ENCODE results near the gene SBNO2. TPM values are rescaled to one million over a fixed set of nuclear protein-coding genes. Genes with fewer than 3 reads are reported as not detected.

The SBNO2 gene
- total and polyA plus RNA-seq, 9 of the 15 experiments (the other 6 are each of a cell fraction or from before 2014, with no cell fraction given), result 0.01 to 46.2 (median 6.7) TPM

DNA sequence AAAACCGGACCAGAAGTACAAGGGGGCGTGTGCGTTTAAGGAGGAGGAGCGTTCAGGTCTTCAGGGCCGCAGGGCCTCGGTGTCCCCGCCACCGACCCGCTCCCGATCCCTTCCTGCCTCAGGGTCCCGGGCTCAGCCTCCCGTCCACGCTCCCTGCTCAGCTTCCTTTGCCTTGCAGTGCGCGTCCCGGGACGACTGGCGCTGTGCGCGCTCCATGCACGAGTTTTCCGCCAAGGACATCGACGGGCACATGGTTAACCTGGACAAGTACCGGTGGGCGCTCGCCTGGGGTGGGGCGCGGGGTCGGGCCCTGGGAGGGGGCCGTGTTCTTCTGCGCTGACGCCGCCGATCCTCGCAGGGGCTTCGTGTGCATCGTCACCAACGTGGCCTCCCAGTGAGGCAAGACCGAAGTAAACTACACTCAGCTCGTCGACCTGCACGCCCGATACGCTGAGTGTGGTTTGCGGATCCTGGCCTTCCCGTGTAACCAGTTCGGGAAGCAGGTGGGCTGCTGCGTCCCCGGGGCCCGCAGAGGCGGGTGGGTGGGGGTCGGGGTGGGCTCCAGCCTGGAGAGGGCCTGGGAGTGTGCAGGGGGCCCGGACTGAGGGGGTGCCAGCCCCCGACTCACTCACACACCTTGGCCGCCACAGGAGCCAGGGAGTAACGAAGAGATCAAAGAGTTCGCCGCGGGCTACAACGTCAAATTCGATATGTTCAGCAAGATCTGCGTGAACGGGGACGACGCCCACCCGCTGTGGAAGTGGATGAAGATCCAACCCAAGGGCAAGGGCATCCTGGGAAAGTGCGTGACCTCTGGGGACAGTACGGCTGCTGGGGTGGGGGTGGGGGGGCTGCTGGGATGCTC, 68.8 kb downstream of the SBNO2 start (continued):
- TF ChIP-seq, protein P1, sequence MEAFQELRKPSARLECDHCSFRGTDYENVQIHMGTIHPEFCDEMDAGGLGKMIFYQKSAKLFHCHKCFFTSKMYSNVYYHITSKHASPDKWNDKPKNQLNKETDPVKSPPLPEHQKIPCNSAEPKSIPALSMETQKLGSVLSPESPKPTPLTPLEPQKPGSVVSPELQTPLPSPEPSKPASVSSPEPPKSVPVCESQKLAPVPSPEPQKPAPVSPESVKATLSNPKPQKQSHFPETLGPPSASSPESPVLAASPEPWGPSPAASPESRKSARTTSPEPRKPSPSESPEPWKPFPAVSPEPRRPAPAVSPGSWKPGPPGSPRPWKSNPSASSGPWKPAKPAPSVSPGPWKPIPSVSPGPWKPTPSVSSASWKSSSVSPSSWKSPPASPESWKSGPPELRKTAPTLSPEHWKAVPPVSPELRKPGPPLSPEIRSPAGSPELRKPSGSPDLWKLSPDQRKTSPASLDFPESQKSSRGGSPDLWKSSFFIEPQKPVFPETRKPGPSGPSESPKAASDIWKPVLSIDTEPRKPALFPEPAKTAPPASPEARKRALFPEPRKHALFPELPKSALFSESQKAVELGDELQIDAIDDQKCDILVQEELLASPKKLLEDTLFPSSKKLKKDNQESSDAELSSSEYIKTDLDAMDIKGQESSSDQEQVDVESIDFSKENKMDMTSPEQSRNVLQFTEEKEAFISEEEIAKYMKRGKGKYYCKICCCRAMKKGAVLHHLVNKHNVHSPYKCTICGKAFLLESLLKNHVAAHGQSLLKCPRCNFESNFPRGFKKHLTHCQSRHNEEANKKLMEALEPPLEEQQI (IDR thresholded peaks at IDR 0.05), result no peak
- TF ChIP-seq SRSF9 (IDR thresholded peaks at IDR 0.05; ENCODE audit: borderline replicate concordance, low read depth, low read length) (no peak), ADNP (tag; IDR thresholded peaks at IDR 0.05) (no peak), PRPF4 (IDR thresholded peaks at IDR 0.05; ENCODE audit: insufficient read depth, low read depth, low read length, poor library complexity, severe bottlenecking) (peak; percentile 12), NFRKB (IDR thresholded peaks at IDR 0.05; ENCODE audit: low read depth) (no peak), KDM1A (IDR thresholded peaks at IDR 0.05) (no peak), RBFOX2 (IDR thresholded peaks at IDR 0.05; ENCODE audit: low read depth, low read length) (peak; percentile 0; the same call in 1 of the 2 replicates), POLR3G (IDR thresholded peaks at IDR 0.05; ENCODE audit: extremely low read depth, insufficient read length, insufficient replicate concordance) (no peak), ZNF282 (CRISPR knock-in tag; IDR thresholded peaks at IDR 0.05) (0 out of 2 replicates have a peak, but pooled peaks have one; percentile 38), CEBPB (tag; IDR thresholded peaks at IDR 0.05) (no peak)
- TF ChIP-seq, protein P2, sequence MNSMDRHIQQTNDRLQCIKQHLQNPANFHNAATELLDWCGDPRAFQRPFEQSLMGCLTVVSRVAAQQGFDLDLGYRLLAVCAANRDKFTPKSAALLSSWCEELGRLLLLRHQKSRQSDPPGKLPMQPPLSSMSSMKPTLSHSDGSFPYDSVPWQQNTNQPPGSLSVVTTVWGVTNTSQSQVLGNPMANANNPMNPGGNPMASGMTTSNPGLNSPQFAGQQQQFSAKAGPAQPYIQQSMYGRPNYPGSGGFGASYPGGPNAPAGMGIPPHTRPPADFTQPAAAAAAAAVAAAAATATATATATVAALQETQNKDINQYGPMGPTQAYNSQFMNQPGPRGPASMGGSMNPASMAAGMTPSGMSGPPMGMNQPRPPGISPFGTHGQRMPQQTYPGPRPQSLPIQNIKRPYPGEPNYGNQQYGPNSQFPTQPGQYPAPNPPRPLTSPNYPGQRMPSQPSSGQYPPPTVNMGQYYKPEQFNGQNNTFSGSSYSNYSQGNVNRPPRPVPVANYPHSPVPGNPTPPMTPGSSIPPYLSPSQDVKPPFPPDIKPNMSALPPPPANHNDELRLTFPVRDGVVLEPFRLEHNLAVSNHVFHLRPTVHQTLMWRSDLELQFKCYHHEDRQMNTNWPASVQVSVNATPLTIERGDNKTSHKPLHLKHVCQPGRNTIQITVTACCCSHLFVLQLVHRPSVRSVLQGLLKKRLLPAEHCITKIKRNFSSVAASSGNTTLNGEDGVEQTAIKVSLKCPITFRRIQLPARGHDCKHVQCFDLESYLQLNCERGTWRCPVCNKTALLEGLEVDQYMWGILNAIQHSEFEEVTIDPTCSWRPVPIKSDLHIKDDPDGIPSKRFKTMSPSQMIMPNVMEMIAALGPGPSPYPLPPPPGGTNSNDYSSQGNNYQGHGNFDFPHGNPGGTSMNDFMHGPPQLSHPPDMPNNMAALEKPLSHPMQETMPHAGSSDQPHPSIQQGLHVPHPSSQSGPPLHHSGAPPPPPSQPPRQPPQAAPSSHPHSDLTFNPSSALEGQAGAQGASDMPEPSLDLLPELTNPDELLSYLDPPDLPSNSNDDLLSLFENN (IDR thresholded peaks at IDR 0.05; ENCODE audit: low read depth in 2 of 2, low read length in 2 of 2), result no peak
- TF ChIP-seq, protein P3, sequence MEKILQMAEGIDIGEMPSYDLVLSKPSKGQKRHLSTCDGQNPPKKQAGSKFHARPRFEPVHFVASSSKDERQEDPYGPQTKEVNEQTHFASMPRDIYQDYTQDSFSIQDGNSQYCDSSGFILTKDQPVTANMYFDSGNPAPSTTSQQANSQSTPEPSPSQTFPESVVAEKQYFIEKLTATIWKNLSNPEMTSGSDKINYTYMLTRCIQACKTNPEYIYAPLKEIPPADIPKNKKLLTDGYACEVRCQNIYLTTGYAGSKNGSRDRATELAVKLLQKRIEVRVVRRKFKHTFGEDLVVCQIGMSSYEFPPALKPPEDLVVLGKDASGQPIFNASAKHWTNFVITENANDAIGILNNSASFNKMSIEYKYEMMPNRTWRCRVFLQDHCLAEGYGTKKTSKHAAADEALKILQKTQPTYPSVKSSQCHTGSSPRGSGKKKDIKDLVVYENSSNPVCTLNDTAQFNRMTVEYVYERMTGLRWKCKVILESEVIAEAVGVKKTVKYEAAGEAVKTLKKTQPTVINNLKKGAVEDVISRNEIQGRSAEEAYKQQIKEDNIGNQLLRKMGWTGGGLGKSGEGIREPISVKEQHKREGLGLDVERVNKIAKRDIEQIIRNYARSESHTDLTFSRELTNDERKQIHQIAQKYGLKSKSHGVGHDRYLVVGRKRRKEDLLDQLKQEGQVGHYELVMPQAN (IDR thresholded peaks at IDR 0.05; ENCODE audit: borderline replicate concordance), result 0 out of 2 replicates have a peak, but pooled peaks have one; percentile 21
- TF ChIP-seq, protein P4, sequence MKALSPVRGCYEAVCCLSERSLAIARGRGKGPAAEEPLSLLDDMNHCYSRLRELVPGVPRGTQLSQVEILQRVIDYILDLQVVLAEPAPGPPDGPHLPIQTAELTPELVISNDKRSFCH (CRISPR knock-in tag; IDR thresholded peaks at IDR 0.05), result no peak
- TF ChIP-seq, protein P4 (tag; IDR thresholded peaks at IDR 0.05), result no peak
- TF ChIP-seq, protein P5, sequence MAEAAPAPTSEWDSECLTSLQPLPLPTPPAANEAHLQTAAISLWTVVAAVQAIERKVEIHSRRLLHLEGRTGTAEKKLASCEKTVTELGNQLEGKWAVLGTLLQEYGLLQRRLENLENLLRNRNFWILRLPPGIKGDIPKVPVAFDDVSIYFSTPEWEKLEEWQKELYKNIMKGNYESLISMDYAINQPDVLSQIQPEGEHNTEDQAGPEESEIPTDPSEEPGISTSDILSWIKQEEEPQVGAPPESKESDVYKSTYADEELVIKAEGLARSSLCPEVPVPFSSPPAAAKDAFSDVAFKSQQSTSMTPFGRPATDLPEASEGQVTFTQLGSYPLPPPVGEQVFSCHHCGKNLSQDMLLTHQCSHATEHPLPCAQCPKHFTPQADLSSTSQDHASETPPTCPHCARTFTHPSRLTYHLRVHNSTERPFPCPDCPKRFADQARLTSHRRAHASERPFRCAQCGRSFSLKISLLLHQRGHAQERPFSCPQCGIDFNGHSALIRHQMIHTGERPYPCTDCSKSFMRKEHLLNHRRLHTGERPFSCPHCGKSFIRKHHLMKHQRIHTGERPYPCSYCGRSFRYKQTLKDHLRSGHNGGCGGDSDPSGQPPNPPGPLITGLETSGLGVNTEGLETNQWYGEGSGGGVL (CRISPR knock-in tag; IDR thresholded peaks at IDR 0.05), result no peak
